Tibial nerve (tissue), 4 donors: Measurements from ENCODE around the gene MS4A7. TPM values are rescaled to one million over a fixed set of nuclear protein-coding genes. Genes with fewer than 3 reads are reported as not detected.

Experiments used
- DNase-seq, 2 donors: peaks; one replicate each; pipeline ENCODE4 v3.0.0-alpha.2; 2019; ENCODE audit warnings: low spot score in 2 of 2
- H3K27ac ChIP-seq, 4 donors: fragments of 200-600 bp; sonication (generic) in 3 of 4; one replicate each; pipeline ENCODE4 v1.5.1; 2017 to 2019; ENCODE audit warnings: mild to moderate bottlenecking in 1 of 4
- H3K27me3 ChIP-seq, 2 donors: fragments of 200-600 bp; sonication (generic) in 1 of 2; one replicate each; pipeline versions ENCODE4 v1.5.1 to v1.6.0; 2017 to 2019
- H3K36me3 ChIP-seq, 3 donors: fragments of 200-600 bp; sonication (generic); one replicate each; pipeline ENCODE4 v1.5.1; 2018 to 2019
- H3K4me1 ChIP-seq, 4 donors: fragments of 200-600 bp; sonication (generic) in 3 of 4; one replicate each; pipeline ENCODE4 v1.5.1; 2017 to 2019
- H3K4me3 ChIP-seq, 4 donors: fragments of 200-600 bp; sonication (generic) in 3 of 4; one replicate each; pipeline ENCODE4 v1.5.1; 2017 to 2019; ENCODE audit warnings: mild to moderate bottlenecking in 1 of 4, moderate library complexity in 1 of 4
- H3K9me3 ChIP-seq, 4 donors: fragments of 200-600 bp; sonication (generic) in 3 of 4; one replicate each; pipeline ENCODE4 v1.5.1; 2017 to 2019
- CTCF ChIP-seq, 5 experiments: fragments of 200-600 bp in 3 of 5; fragments of 450-650 bp in 2 of 5; sonication (generic) in 3 of 5; IDR thresholded peaks; one replicate each; pipeline ENCODE4 v1.5.1; 2016 to 2019; ENCODE audit warnings: antibody characterized with exemption in 5 of 5, mild to moderate bottlenecking in 3 of 5, moderate library complexity in 2 of 5
- EP300 ChIP-seq, 2 donors: sonication (generic); formaldehyde crosslinking; IDR thresholded peaks; one replicate each; pipeline ENCODE4 v1.6.1; 2017; ENCODE audit warnings: antibody characterized with exemption in 2 of 2, mild to moderate bottlenecking in 1 of 2
- POLR2A ChIP-seq, 2 donors: fragments of 450-650 bp; IDR thresholded peaks; one replicate each; pipeline ENCODE4 v1.6.1; 2017; ENCODE audit warnings: antibody characterized with exemption in 2 of 2, mild to moderate bottlenecking in 2 of 2, moderate library complexity in 2 of 2
- WGBS, 2 donors: methylation state at CpG; one replicate each; pipeline ENCODE4 v1.1.5; 2018; 5-methylcytosine and 5-hydroxymethylcytosine counted together
- total RNA-seq, 4 donors: library from RNA; depleted of rRNA; stranded (reverse); fragments of >200 nt; gene quantifications; one replicate each; pipeline ENCODE4 v1.1.0, GENCODE V29; 2016

Gene MS4A7
- total RNA-seq, 4 donors from 2014 or later: 20.1 to 77.1 (median 41.7) TPM

- WGBS, 2 donors: 55 to 62% methylated on average over 2 of the region's 2 CpGs
- Histone ChIP-seq H3K4me1 (no peaks in the 10 kb centered on the region), H3K36me3 (no peaks in the 10 kb centered on the region), H3K27me3 (no peaks in the 10 kb centered on the region), H3K4me3 (no peak overlapping the region), H3K9me3 (no peaks in the 10 kb centered on the region), H3K27ac (no peak overlapping the region)
- DNase-seq: no peak
- no peak for TF ChIP-seq EP300 (IDR thresholded peaks at IDR 0.05)
- TF ChIP-seq POLR2A (IDR thresholded peaks at IDR 0.05): no peak
- TF ChIP-seq CTCF (IDR thresholded peaks at IDR 0.05): no peak
Measured at GRCh38 chr11:60348116-60348515, 30.2 kb upstream of the MS4A7 start.

GRCh38 chr11:60349990-60350389 is 28.3 kb upstream of the MS4A7 start:
- 82 to 96% methylated on average over 1 of the region's 1 CpG for WGBS, 2 donors
- Histone ChIP-seq H3K4me1 (no peaks in the 10 kb centered on the region), H3K9me3 (no peaks in the 10 kb centered on the region), H3K4me3 (no peak overlapping the region), H3K36me3 (no peaks in the 10 kb centered on the region), H3K27me3 (no peaks in the 10 kb centered on the region), H3K27ac (no peak overlapping the region)
- TF ChIP-seq EP300 (IDR thresholded peaks at IDR 0.05) (no peak), CTCF (IDR thresholded peaks at IDR 0.05) (no peak), POLR2A (IDR thresholded peaks at IDR 0.05) (no peak)
- DNase-seq: no peak

GRCh38 chr11:60357771-60358170 is 20.6 kb upstream of the MS4A7 start:
- DNase-seq: no peak
- no peaks in the 10 kb centered on the region for H3K4me1 ChIP-seq
- TF ChIP-seq EP300 (IDR thresholded peaks at IDR 0.05) (no peak), CTCF (IDR thresholded peaks at IDR 0.05) (no peak), POLR2A (IDR thresholded peaks at IDR 0.05) (no peak)
- H3K27ac ChIP-seq: no peak overlapping the region
- 15 to 32% methylated on average over 2 of the region's 2 CpGs for WGBS, 2 donors
- H3K27me3 ChIP-seq: no peaks in the 10 kb centered on the region
- H3K36me3 ChIP-seq: no peaks in the 10 kb centered on the region
- no peak overlapping the region for H3K4me3 ChIP-seq
- H3K9me3 ChIP-seq: peaks cover 0 to 10% (median 0%) of the 10 kb centered on the region in 4 donors

GRCh38 chr11:60360621-60361020 is 17.7 kb upstream of the MS4A7 start:
- Histone ChIP-seq H3K9me3 (peaks cover 0 to 10% (median 0%) of the 10 kb centered on the region in 4 donors), H3K27me3 (no peaks in the 10 kb centered on the region), H3K36me3 (no peaks in the 10 kb centered on the region), H3K4me3 (no peak overlapping the region), H3K27ac (no peak overlapping the region), H3K4me1 (no peaks in the 10 kb centered on the region)
- TF ChIP-seq EP300 (IDR thresholded peaks at IDR 0.05) (no peak), POLR2A (IDR thresholded peaks at IDR 0.05) (no peak), CTCF (IDR thresholded peaks at IDR 0.05) (no peak)
- WGBS, 2 donors: 66 to 73% methylated on average over 4 of the region's 4 CpGs
- DNase-seq: no peak

GRCh38 chr11:60362241-60362640 is 16.1 kb upstream of the MS4A7 start:
- Histone ChIP-seq H3K36me3 (no peaks in the 10 kb centered on the region), H3K9me3 (peaks cover 0 to 10% (median 0%) of the 10 kb centered on the region in 4 donors), H3K27ac (no peak overlapping the region), H3K4me1 (no peaks in the 10 kb centered on the region), H3K27me3 (no peaks in the 10 kb centered on the region), H3K4me3 (no peak overlapping the region)
- WGBS, 2 donors: 11 to 23% methylated on average over 1 of the region's 1 CpG
- TF ChIP-seq POLR2A (IDR thresholded peaks at IDR 0.05) (no peak), EP300 (IDR thresholded peaks at IDR 0.05) (no peak), CTCF (IDR thresholded peaks at IDR 0.05) (no peak)
- no peak for DNase-seq
